GM18517 (cell line): ENCODE data around the gene PYGL.
"Not testable (repeated sequence)": the region's sequence is repeated elsewhere in the genome, so short reads cannot be mapped to it uniquely, and the experiment has no call there.

ENCODE experiments used
- ATAC-seq: cut with Tn5 transposase; IDR thresholded peaks from one replicate; pipeline ENCODE4 v1.9.1; 2021; ENCODE audit warnings: mild to moderate bottlenecking, moderate library complexity; ENCODE audit not compliant: unreplicated experiment

PYGL gene

DNA sequence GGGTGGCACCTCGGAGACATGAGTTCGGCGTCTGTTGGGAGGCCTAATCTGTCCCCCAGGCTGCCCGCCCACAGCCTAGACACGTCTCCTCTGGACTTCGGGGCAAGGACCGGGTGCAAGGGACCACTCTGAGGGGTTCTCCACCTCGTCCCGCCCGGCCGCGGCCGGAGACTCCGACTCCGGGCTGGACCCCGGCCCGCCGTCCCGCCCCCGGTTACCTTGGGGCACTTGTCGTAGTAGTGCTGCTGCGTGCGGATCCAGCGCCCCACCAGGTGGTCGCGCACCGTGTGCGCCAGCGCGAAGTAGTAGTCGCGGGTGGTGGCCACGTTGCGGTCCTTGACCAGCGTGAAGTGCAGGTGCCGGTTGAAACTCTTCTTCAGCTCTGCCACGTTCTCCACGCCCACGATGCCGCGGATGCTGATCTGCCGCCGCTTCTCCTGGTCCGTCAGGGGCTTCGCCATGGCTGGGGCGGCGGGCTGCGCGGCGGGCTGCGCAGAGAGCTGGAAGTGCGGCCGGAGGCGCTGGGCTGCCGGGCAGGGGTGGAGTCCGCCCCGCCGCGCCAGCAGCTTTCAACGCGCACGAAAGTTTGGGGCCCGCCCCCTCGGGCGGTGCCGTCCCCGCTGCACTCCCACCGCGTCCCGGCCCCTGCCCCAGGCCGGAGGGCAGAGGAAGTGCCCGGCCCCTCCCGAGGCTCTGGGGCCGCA is at the start of gene PYGL:
Gene PYGL, minus strand, starts transcription at position 541 of the 704 bp plus-strand sequence. Its CDS starts 80 bp downstream, at position 461.
- ATAC-seq, result no peak

DNA sequence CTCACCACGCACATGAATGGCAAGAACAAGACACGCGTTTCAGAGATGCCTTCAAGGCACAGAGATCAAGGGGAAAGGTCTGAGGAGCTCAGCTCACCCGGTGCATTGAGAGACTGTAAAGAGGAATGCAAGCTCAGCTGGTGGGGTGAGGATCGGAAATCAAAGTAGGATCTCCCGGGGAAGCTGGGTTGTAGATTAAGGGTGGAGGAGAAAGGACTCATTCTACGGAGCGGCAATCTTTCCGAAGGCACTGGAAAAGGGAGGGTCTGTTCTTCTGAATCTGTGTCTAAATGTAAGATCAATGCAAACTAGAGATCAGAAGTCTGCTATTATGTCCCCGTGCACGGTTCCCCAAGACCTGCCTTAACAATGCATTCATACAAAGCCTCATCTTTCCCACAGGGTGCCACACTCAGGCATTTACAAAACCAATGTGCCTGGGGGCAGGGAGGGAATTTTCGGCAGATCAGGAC is 41.6 kb upstream of the PYGL start:
- no peak for ATAC-seq

DNA sequence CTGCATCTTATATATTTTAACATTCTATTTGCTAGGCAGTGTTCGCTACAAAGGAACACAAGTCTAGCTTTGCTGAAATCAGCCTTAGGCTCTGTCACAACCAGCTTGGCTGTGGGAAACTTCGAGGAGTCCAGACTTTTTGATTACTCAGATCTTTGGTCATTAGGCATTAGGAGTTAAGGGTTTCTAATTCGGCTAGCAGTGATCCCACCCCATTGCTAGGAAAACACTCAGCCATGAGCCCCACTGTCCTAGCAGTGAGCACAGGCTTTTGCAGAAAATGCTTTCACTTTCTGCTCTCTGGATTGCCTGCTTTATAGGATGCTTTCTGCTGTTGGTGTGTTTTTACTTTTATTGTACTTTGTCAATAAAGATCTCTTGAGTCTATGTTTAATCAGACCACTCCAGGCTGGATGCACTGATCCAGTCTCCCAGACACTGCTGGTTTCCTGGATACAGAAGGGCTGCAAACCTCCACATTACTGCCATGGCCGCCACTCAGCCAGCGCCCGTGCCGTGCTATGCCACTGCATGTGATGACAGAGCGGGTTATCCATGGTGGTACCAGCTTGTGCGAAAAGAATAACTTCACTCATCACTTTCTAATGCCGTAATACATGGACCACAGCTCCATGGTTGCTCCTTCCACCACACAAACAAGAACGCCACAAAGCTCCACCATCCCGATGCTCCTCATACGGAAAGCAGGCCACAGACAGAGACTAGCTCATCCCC is 41.0 kb upstream of the PYGL start:
- no peak for ATAC-seq

DNA sequence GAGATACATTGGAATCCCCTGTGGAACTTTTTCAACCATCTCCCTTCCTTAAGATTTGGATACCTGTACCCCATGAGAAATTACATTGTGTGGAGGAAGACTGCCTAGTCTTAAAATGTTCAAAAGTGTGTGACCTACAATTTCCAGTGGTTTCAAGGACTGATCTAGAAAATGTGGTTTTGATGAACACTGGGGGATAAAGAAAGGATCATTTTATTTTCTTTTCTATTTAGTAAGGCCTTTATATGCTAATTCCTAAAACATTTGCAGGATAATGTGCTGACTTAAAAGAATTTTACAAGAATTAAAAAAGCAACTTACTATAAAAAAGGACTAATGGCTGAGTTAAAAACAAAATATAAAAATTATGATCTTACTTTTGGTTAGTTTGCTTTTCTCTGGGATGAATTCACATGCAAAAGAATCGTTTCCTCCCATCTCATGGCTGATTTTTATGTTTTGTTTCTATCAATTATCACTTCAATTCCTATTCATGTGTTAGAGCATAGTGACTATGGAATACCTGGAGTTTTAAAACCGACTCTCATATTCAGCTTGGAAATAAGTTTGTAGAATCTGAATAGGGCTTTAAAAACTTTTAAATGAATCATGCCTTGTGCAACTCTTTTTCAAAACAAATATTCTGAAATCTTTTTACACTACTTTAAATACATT is 39.9 kb upstream of the PYGL start:
- ATAC-seq, result no peak

DNA sequence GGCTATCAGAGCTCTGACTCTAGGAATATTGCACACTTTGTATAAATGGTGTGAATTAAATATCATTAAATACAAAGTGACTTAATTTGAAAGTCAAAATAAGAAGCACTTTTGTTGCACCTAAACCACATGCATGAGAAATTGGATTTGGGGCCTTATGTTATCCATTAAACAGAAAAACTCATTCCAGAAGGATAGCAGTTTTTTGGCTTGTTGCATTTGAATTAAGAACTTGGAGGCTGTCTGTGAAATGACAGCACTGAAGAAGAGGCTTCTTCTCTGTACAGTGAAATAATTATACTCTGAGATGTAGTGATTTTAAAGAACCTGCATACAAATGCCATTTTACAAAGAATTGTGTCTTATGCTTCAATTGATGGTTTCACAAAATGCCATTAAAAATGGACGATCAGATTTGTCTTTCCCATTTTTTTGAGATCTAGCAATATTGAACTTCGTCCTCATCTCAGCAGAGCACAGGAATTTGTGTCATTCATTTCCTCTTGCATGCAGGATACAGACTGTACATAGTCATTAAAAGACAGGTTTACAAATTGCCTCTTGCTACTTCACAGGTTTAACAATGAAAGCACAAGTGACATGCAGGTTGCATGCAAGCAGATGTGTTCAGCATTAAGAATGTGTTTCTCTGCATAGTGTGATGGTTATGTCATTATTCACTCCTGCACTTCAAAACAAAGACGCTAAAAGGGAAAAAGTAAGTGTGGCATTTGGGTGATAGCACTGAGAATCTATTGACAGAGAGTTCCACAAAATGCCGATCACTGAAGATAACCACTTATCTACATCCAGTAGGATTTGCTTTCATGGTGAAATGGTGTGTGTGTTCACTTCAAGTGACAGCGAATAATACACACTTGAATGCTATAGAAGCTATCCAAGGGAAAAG is 35.9 kb upstream of the PYGL start:
- ATAC-seq, result no peak

DNA sequence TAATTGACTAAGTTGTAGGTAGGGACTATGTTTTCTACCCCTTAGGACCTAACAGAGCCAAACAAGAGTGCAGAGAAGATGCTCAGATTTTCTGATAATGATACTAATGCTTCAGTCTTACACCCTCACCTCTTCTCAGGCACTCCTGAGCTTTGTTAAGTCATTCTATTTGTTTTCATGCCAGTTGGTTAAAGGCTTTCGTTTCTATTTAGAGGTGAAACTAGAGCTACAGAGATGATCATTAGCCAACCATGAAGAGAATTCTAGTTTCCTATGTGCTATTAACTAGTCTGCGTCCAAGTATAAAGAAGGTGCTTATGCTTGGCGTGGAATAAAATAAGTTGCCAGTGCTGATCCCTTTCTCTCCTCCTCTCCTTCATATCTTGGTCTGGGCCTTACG is 34.6 kb upstream of the PYGL start:
- ATAC-seq, result peak; percentile 93

DNA sequence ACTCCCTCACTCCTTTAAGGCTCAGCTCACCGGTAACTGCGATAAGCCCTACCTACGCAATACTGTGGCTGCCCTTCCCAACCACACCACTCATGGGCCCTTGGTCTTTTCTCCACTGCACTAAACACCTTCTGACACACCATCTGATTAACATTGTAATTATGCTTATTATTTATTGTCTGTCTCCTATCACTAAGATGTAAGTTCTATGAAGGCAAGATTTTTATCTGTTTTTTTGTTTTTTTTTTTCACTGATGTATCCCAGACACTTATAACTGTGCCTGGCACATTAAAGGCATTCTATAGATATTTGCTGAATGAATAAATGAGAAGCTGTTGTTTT is 34.2 kb upstream of the PYGL start:
- no peak for ATAC-seq

DNA sequence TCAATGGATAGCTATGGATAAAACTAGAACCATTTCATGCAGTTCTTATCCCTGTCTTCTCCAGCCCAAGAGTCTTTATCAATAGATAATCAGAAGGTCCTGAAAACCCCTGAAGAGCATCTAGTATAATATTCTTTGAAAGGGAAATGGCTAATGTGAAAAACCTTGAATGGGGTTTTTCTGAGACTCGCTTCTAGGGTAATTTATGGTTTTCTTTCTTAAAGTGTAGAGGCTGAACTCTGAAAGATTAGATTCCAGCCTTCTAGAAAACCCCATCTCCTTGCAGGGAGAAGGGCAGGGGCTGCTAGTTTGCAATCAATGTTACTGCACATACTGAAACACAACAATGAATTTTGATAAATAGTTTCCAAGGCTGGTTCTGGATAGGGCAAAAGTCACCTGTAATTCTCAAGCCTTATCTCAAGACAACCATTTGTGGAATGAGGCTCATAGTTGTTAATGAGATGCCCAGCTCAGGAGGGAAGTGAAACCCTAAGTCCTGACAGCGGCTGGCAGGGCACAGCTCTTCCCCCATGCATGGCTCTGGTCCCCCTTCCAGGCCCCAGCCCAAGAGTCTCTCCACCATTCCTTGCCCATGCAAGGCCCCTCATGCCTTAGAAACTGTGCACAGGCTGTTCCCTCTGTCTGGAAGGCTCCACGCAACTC is 33.7 kb upstream of the PYGL start:
- ATAC-seq, result no peak

DNA sequence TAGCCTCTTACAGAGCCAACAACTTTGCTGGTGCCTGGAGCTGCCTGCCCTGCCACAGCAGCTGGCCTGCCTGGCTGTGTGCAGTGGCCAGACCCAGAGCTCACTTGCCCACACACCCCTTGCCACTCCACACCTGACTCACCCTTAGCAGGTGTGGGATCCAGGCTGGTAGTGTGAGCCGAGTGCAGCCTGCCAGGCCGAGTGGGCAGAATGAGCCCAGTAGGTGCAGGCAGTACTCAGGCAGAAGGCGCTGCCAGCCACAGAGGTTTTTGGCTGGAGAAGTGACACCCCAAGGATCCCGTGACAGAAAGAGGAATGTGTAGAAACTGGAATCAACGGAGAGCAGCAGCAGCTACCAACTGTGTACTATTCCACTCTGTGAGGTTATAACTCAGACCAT is 29.8 kb upstream of the PYGL start:
- ATAC-seq, result no peak

DNA sequence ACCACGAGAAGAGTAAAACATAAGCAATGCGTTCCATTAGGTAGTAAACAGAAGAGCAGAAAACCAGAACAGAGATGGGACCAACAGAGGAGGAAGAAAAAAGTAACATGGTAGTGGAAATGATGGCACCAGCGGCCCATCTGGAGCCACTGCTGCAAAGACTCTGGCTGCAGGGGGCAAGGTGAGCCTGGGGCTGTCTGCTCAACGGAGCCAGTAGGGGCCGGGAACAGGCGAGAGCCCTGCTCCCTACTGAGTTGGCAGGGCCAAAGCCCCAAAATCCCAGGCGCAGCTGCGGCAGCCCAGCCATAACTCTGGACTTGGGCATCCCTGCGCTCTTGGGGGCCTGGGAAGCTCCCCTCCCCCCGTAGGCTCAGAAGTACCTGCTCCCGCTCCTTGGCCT is 28.5 kb upstream of the PYGL start:
- ATAC-seq, result no peak

DNA sequence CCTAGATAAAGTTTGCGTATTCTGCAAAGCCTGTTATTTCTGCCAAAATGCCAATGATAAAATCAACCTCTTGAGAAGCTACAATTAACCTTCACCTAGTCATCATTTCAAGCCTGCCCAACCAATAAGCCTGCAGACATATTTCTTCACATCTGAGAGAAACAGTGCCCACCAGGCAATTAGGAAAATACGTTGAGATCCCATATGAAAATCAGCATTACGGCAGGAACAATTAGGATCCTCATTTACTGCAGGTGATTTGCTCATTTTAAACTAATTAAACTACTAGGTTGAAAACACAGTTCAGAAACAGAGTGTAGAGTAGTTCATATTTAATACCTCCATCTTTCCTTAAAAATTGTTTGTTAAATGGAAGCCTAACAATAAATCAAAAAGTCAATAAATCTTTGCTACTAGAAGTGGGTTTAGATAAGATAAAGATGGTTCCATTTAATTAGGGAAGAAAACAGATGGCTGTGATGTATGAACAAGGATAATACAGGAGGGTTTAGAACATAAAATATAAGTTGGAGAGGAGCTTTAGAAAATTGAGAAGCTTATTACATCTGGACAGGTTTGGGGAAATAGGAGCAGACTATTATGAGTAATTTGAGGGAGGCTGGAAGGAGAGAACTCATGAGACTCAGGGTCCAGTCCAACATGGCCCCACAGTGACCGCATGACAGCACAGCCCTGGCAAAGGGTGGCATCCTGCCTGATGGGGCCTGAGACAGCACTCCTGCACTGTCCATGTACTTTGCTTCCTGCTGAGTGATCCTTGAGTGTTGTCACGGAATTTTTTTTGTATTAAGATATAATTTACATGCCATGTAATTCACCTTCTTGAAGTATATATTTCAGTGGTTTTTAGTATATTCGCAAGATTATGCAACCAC is 26.9 kb upstream of the PYGL start:
- no peak for ATAC-seq

DNA sequence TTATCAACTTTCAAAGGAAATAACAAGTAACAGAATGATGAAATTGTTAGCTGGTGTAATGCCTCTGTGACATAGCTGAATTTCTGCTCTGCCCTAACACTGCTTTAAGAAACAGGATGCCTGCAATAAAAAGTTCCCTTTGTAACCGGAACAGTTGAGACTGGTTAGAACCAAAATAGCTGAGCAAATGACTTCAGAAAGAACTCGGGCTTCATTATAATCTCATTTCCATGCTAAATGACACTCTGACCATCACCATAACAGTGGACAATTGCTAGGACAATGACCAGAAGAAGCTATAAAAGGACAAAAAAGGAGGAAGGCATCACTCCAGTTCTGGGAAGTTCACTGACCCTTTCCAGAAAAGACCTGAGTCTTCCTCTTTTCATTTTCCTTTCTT is 23.5 kb upstream of the PYGL start:
- ATAC-seq, result no peak

DNA sequence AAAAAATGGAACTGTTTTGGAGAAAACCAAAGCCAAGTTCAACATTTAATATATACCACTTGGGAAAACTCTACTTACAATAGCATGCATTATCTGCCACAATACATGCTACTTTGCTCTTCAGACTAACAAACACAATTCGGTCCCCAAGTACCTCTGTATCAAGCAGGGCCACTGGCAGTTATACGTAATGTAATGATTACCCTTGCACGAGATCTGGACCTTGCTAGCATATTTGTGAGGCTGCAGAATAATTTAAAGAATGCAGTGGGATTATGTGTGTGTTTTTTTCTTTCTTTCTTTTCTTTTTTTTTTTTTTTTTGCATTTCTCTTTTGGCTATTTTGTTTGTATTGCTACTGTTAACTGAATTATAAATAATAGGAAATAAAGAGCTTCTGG is 22.8 kb upstream of the PYGL start:
- no peak for ATAC-seq

DNA sequence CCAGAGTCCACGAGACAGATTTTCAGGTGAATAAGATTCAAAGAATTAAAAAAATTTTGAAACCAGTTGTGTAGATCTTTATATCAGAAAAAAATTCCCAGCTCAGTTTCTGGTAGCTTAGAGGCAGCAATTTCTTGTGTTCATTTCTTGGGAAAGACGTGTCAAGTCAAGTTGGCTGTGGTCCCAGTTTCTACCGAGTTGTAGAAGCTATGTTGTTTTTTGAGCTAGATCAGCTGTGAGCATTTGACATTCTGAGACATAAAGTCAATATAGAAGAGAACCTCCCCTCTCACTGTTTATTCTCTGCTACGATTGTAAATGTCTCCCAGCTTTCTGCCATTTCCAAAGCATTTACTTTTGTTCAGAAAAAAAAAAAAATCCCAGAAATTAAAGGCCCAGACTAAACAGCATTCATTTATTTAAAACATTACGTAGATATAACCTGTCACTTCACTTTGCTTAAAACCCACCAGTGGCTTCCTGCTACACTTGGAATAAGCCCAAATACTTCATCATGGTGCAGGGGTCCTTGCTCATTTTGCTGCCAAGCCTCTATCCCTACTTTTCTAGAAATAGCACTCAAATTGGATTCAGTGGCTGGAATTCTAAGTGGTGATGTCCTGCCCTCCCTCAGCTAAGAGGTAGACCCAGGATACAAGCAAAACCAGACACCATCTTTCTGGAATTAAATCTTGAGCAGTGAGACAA is 20.6 kb upstream of the PYGL start:
- ATAC-seq, result no peak

DNA sequence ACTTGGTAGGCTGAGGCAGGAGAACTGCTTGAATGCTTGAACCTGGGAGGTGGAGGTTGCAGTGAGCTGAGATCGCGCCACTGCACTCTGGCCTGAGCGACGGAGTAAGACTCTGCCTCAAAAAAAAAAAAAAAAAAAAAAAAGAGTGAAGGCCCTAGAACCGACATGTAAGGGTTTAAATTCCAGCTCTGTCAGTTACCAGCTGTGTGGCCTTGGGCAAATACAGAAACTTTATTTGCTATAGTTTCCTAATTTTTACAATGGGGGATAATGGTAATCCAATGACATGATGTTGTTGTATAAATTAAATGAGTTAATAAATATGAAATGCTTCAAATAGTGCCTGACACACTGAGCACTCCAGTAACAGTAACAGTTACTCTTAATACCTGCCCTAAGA is 19.6 kb upstream of the PYGL start:
- no peak for ATAC-seq

DNA sequence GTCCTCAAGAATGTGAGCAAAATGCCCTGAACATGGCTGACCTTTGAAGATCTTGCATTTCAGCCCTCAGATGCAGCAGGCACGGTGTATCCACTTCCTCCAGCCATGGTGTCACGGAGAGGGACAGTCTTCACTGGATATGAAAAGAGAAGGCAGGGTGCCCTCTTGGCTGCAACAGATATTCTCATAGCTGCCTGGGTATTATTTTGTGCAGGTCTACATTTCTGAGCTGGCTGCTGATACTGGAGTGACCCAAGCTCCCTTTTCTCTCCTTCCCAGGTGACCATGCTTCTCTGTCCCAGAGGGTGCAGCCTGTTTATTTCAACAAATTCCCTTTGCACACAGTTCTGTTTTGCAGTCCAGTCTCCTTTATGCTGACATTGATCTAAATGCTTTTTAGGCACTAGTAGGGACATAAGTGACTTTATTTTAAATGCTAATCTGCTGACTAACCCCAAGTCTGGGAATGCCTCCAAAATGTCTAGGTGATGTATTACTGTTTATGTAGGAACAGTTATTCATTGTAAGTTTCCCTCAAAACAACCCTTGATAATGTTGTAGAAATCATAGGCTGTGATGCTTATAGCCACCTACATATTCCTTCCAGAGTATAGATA is 17.4 kb upstream of the PYGL start:
- ATAC-seq, result no peak

DNA sequence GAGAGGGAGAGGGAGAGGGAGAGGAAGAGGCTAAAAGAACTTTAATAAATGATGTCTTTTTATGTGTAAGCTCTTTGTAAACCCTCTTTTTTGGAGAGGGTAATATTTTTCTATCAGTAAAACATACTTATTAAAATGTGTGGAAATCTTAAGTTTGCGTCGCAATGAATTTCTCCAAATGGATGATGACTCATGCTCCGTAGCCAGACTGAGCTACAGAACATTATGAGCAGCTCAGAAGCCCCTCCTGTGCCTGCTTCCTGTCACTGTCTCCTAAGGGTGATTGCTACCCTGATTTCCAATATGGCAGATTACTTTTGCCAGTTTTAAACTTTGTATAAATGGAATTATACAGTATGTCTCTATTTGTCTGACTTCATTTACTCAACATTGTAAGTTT is 13.0 kb upstream of the PYGL start:
- ATAC-seq, result no peak

DNA sequence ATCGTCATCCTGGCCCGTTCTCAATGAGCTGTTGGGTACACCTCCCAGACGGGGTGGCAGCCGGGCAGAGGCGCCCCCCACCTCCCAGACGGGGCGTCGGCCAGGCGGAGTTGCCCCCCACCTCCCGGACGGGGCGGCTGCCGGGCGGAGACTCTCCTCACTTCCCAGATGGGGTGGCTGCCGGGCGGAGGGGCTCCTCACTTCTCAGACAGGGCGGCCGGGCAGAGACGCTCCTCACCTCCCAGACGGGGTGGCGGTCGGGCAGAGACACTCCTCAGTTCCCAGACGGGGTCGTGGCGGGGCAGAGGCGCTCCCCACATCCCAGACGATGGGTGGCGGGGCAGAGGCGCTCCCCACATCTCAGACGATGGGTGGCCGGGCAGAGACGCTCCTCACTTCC is 12.1 kb upstream of the PYGL start:
- ATAC-seq, result not testable (repeated sequence)
